AG20443 (cell line): ENCODE data around the gene LCE1C.

ENCODE experiments used
- DNase-seq: peaks from one replicate; pipeline ENCODE4 v3.0.0; 2012; ENCODE audit warnings: low spot score, mixed read lengths

Gene LCE1C

DNA sequence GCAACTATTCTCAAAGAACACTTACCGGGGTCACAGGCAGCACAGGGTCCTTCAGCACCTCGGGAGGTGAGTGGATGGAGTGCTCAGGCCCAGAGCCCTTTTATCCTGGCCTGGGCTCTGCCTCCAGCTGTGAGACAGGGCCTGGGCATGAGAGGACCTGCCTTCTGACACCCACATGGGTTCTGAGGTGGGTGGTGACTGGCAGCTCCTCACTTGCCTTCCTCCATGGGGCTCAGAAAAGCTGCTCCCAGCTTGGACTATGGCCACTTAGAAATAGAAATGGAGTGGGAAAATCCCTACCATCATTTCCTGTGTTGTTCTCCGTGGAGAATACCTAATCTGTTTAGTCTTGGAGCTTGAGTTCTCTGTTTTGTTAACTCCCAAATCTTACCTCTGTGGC is at the start of gene LCE1C:
Gene LCE1C (minus strand): TSS at position 76 of the 400 bp plus-strand sequence. CDS start 1,173 bp downstream, outside the sequence.
- no peak for DNase-seq

DNA sequence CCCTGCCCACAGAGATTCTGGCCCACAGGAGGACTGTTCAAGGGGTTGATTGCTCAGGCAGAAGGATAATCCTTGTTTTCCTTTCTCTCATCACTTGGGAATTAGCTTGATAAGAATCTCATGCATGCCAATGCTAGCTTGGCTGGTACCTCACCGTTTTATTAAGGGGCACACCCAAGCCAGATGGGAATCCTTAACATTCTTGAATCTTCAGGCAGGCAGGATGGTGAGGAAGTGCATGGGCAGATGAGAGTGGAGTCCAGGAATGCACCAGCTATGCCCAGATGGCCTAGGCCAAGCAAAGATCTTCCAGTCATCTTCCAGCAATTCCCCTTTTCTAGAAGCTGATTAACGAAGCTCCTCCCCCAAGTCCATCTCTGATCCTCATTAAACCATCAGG is 49.2 kb upstream of the LCE1C start:
- DNase-seq, result no peak

GRCh38 chr1:152842556-152842955 is 36.1 kb upstream of the LCE1C start, which contains the start of gene LCE6A:
Gene LCE6A, plus strand, starts transcription at chr1:152842856. Its CDS starts 665 bp downstream, at chr1:152843521.
- DNase-seq, result no peak

GRCh38 chr1:152836870-152837269 is 30.4 kb upstream of the LCE1C start:
- DNase-seq, result no peak

DNA sequence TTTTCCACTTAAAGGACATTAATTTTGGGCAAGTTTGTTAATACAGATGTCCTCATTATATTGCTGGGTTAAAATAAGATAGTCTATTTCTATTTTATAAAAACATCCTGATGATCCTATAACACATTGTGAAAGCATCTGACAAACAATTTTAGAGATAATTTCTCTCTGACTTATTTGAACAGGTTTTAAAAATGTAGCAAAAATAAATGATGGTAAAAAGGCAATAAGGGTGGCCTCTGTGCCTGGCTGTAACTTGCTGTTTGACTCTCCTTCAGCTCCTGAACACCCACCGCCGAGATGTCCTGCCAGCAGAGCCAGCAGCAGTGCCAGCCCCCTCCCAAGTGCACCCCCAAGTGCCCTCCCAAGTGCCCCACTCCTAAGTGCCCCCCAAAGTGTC is 20.7 kb upstream of the LCE1C start, which contains the start of gene LCE1A:
Gene LCE1A (plus strand): TSS at position 301 of the 400 bp plus-strand sequence. CDS start 0 bp downstream, at position 301.
- no peak for DNase-seq

GRCh38 chr1:152824964-152825363 is 18.5 kb upstream of the LCE1C start:
- no peak for DNase-seq

GRCh38 chr1:152823294-152823693 is 16.8 kb upstream of the LCE1C start:
- no peak for DNase-seq

DNA sequence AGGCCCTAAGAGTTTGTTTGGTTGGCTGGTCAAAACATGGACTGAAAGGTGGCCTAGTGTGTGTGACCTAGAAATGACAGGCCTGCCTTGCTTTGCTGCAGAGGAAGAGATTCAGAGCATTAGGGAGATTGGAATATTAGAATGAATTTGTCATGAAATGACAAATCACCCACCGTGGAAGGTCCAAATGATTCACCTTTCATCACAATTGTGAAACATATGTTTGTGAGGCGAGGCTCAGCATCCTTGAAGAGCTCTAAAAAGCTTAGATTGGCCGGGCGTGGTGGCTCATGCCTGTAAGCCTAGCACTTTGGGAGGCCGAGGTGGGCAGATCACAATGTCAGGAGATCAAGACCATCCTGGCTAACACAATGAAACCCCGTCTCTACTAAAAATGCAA is 10.9 kb upstream of the LCE1C start:
- no peak for DNase-seq

GRCh38 chr1:152811671-152812070 is 5.2 kb upstream of the LCE1C start, which contains the start of gene LCE1B:
Gene LCE1B, plus strand, starts transcription at chr1:152811971. Its CDS starts 476 bp downstream, at chr1:152812447.
- DNase-seq, result no peak

GRCh38 chr1:152811050-152811449 is 4.6 kb upstream of the LCE1C start:
- DNase-seq, result no peak

DNA sequence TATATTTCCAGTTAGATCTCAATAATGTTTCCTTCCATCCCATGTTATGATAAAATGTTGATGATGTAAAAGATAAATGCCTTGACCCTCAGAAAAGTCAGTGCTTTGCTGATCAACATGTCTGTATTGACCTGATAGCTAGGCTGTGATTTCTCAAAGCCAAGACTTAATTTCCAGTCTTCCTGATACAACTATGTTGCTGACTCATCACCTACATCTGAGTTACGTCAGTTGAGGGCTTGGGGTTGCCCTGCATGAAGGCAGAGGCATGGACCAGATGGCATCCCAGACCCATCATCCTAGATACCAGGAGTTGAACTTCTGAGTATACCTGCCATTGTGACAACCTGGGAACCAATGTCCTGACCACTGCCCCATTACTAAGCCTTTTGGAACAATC is 5.1 kb downstream of the LCE1C start:
- DNase-seq, result no peak

- no peak for DNase-seq
These were observed 10.0 kb downstream of the LCE1C start, which contains the start of gene LCE1D for GRCh38 chr1:152796421-152796820. Gene LCE1D, plus strand, starts transcription at chr1:152796721. Its CDS starts 1,074 bp downstream, at chr1:152797795.

- DNase-seq, result no peak
These were observed 10.8 kb downstream of the LCE1C start for GRCh38 chr1:152795686-152796085.

GRCh38 chr1:152786077-152786476 is 20.4 kb downstream of the LCE1C start, which contains the start of gene LCE1E:
Gene LCE1E, plus strand, starts transcription at chr1:152786257. Its CDS starts 1,043 bp downstream, at chr1:152787300.
- no peak for DNase-seq

DNA sequence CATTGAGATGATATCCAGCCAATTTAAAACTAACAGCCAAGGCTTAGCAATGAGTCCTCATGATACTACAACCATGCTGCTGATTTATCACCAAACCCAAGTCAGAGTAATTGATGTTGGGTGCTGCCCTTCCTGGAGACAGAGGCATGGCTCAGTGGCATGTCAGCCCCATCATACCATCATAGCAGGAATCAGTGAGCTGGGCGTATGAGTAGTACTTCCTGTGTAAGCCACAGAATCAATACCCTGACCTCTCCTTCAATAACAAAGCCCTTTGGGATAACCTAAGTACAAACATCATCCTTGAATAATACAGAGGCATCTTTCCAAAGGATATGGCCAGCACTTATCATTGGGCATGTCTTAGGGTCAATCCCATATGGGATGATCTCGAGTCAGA is 23.4 kb downstream of the LCE1C start:
- DNase-seq, result no peak

- DNase-seq, result no peak
These were observed 28.8 kb downstream of the LCE1C start for GRCh38 chr1:152777510-152778137.

DNA sequence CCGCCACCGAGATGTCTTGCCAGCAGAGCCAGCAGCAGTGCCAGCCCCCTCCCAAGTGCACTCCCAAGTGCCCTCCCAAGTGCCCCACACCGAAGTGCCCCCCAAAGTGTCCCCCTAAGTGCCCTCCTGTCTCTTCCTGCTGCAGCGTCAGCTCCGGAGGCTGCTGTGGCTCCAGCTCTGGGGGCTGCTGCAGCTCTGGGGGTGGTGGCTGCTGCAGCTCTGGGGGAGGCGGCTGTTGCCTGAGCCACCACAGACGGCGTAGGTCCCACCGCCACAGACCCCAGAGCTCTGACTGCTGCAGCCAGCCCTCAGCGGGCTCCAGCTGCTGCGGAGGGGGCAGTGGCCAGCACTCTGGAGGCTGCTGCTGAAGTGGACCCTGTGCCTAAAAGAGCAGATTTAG is 30.1 kb downstream of the LCE1C start:
- DNase-seq, result no peak

DNA sequence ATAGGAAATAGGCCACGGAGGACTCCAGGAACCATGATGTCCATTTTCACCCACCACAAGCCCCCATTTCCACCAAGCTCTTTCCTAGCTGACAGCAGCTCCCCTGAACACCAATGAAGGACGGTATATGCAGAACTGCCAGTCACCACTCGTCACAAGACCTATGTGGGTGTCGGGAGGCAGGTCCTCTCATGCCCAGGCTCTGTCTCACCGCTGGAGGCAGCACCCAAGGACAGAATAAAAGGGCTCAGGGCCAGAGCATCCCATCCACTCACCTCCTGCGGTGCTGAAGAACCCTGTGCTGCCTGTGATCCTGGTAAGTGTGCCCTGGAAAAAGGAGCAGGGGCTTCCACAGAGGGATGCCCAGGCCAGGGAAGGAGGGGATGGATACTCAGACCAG is 31.6 kb downstream of the LCE1C start, which contains the start of gene LCE1F:
Gene LCE1F (plus strand): TSS at position 266 of the 400 bp plus-strand sequence. CDS start 1,232 bp downstream, outside the sequence.
- no peak for DNase-seq

GRCh38 chr1:152770411-152770810 is 36.0 kb downstream of the LCE1C start:
- no peak for DNase-seq

GRCh38 chr1:152768847-152769533 is 37.5 kb downstream of the LCE1C start:
- no peak for DNase-seq

- no peak for DNase-seq
These were observed 44.7 kb downstream of the LCE1C start for GRCh38 chr1:152761609-152762213.

- DNase-seq, result no peak
These were observed 45.8 kb downstream of the LCE1C start for GRCh38 chr1:152760551-152761190.
